ENCODE measurements around the gene CSMD2.

CSMD2 gene

DNA sequence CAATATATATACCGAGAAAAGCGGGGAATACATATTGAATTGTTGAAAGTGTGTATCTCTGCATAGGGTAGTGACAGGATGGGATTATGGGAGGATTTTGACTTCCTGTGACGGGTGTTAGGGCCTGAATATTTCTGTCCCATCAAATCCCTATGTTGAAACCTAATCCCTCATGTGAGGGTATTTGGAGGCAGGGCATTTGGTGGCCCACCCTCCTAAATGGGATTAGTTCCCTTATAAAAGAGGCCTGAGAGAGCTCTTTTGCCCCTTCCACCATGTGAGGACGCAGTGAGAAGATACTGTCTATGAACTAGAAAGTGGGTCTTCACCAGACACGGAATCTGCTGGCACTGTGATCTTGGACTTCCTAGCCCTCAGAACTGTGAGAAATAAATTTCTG, 555.3 kb downstream of the CSMD2 start:
- TF ChIP-seq, protein P1, sequence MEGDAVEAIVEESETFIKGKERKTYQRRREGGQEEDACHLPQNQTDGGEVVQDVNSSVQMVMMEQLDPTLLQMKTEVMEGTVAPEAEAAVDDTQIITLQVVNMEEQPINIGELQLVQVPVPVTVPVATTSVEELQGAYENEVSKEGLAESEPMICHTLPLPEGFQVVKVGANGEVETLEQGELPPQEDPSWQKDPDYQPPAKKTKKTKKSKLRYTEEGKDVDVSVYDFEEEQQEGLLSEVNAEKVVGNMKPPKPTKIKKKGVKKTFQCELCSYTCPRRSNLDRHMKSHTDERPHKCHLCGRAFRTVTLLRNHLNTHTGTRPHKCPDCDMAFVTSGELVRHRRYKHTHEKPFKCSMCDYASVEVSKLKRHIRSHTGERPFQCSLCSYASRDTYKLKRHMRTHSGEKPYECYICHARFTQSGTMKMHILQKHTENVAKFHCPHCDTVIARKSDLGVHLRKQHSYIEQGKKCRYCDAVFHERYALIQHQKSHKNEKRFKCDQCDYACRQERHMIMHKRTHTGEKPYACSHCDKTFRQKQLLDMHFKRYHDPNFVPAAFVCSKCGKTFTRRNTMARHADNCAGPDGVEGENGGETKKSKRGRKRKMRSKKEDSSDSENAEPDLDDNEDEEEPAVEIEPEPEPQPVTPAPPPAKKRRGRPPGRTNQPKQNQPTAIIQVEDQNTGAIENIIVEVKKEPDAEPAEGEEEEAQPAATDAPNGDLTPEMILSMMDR (IDR thresholded peaks at IDR 0.05; ENCODE audit: low read depth, low read length), result no peak
- no peak for DNase-seq (ENCODE audit: extremely low read depth, low read depth)

DNA sequence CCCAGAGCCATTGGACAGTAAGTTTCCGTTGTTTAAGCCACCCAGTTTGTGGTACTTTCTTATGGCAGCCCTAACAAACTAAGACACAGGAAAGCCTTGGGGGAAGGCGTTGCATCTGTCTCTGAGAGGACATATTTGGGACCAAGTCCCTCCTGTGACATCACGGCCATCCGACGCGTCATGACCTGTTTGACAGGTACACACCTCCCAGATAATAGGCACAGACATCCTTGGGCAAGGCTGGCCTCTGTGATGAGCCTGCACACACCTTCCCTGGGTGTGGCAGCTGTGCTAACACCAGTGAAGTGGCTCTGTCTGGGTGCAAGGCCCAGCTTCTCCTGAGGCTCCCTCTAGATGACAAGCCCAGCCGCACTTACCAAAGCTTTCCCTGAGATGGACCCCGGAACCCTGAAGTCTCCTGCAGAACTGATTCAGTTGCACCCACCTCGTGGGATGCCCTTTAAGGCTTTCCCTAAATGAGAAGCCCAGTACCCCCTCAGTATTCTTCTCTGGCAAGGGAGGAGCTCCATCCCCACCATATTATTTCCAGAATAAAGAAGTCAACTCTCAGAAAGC, 556.1 kb downstream of the CSMD2 start:
- no peak for DNase-seq (ENCODE audit: extremely low read depth, low read depth)
- TF ChIP-seq, protein P1 (IDR thresholded peaks at IDR 0.05; ENCODE audit: low read depth, low read length), result no peak

DNA sequence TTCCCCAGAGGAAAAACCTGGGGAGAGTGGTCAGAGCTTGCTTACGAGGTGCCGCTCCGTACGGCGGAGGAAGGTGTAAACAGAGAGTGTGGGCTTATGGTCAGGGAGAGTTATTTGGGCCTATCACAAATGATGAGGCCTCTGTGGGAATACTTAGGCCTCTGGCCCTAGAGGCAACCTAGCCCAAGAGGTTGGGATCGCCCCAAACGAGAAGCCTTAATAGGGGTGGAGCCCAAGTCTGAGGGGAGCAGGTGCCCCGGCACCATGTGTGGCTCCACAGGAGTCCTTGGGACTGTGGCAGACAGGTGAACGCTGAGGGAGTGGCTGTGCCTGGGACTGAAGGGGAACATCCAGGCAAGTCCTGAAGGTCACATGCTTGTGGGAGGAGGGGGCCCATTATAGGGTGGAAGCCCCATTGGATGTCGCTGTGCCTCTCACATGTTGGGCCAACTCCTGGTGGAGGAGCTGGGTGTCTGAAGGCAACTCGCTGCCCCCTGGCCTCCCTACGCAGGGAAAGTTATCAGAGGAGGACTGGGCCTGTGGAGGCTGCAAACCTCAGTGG, 557.5 kb downstream of the CSMD2 start:
- no peak for DNase-seq (ENCODE audit: extremely low read depth, low read depth)
- TF ChIP-seq, protein P1 (IDR thresholded peaks at IDR 0.05; ENCODE audit: low read depth, low read length), result no peak

DNA sequence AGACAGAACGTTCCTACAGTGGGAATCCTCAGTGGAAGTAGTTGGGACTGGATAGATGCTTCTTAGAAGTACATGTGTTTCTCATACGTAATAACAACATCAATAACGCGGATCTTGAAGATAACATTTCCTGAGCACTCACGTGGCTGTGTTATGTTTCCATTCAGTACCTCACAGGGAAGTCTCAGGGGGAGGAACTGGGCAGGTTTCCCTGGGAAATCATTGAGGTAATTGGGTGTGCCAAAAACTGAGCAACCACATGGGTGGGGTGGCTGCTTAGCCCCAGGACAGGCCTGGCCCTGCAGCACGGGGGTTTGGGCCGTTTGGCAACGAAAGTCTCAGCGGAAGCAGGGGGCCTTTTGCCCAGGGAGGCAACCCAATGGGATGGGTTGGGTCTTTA, 558.8 kb downstream of the CSMD2 start:
- TF ChIP-seq, protein P1 (IDR thresholded peaks at IDR 0.05; ENCODE audit: low read depth, low read length), result no peak
- DNase-seq (ENCODE audit: extremely low read depth, low read depth), result no peak

DNA sequence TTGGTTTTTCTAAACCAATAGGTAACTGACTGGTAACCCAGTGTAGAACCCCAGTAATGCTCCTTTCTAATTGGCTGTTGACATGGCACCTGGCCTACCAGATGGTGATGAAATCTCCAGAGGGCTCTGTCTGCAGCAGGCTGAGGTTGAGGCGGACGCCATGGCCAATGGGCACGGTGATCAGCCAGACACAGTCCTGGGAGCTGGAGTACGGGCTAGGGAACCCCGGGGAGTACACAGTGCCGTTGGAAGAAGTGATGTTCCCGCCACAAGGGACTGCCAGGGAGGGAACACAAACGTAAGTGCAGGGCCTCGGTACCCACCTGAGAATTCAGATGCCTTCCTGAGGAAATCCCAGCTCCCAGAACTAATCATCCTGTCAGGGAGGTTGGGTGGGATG, 562.8 kb downstream of the CSMD2 start:
- TF ChIP-seq, protein P1 (IDR thresholded peaks at IDR 0.05; ENCODE audit: low read depth, low read length), result no peak
- DNase-seq (ENCODE audit: extremely low read depth, low read depth), result no peak

DNA sequence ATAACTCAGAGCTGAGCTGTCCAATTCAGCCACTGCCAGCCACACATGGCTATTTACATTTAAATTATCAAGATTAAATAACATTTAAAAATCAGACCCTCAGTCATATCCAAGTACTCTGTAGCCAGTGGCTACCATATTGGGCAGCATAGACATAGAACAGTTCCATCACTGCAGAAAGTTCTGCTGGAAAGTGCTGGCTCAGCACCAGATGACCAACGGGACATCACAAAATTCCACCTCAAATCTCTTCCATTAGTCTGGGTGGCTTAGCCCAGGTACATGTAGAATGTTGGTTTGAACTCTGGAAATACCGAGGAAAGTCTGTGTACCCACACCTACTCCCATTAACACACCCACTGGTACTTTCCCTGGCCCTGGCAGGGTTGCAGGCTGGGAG, 563.3 kb downstream of the CSMD2 start:
- TF ChIP-seq, protein P1 (IDR thresholded peaks at IDR 0.05; ENCODE audit: low read depth, low read length), result no peak
- DNase-seq (ENCODE audit: extremely low read depth, low read depth), result no peak

DNA sequence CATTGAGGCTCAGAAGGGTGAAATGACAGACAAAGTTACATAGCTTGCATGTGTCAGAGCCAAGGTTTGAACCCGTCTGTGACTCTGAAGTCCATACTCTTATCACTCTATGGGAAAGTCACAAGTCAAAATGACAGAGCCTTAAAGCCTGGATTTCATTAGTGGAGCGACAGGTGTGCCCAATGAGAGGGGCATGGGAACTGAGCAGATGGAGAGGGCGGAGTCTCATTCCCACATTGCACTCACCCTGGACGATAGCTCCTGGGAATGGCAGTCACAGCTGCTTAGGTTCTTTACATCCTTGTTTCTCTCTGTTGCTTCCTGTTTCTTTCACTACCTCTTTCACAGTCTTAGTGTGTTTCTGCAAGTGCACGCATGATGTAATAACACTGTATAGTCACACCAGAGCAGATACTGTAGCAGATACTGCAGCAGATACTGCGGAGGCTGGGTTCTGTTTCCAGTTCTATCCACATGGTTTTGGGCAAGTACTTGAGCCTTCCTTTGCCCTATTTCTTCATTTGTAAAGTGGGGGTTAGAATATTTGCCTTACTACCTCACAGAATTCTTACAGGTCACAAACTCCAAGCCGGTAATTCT, 565.4 kb downstream of the CSMD2 start:
- TF ChIP-seq, protein P1 (IDR thresholded peaks at IDR 0.05; ENCODE audit: low read depth, low read length), result no peak
- no peak for DNase-seq (ENCODE audit: extremely low read depth, low read depth)

All from AG09319 (cell line).